Progenitor cell of endocrine pancreas (in vitro differentiated cells): ENCODE data around the gene DDX24. TPM values are rescaled to one million over a fixed set of nuclear protein-coding genes. Genes with fewer than 3 reads are reported as not detected.

Experiments used
- DNase-seq: peaks from one replicate; pipeline ENCODE4 v3.0.0; 2021; ENCODE audit warnings: low spot score; ENCODE audit not compliant: unreplicated experiment
- H3K27ac Mint-ChIP-seq: 2 replicates; pipeline ENCODE4 v1.8.0; 2021; ENCODE audit warnings: mild to moderate bottlenecking, moderate library complexity, mixed read lengths
- H3K27me3 Mint-ChIP-seq: 2 replicates; pipeline ENCODE4 v1.8.0; 2021; ENCODE audit warnings: mixed read lengths
- H3K36me3 Mint-ChIP-seq: 2 replicates; pipeline ENCODE4 v1.8.0; 2022; ENCODE audit warnings: mixed read lengths; ENCODE audit not compliant: insufficient read depth
- H3K4me1 Mint-ChIP-seq: 2 replicates; pipeline ENCODE4 v1.8.0; 2021; ENCODE audit warnings: low read depth, mixed read lengths
- H3K4me3 Mint-ChIP-seq: 2 replicates; pipeline ENCODE4 v1.8.0; 2021; ENCODE audit warnings: low read depth, mild to moderate bottlenecking, moderate library complexity, mixed read lengths
- H3K9me3 Mint-ChIP-seq: 2 replicates; pipeline ENCODE4 v1.8.0; 2021; ENCODE audit warnings: low read depth, mixed read lengths
- total RNA-seq: library from RNA; stranded (reverse); gene quantifications from 2 replicates; pipeline ENCODE4 v1.2.1, GENCODE V29; 2021
- TF ChIP-seq, protein P1 (sequence below): fragments of 200-600 bp; sonication (generic); IDR thresholded peaks from one replicate; pipeline ENCODE4 v1.5.0; 2021; ENCODE audit warnings: antibody characterized with exemption, mild to moderate bottlenecking; ENCODE audit not compliant: unreplicated experiment

Gene DDX24
- total RNA-seq, 1 donor from 2014 or later, result 139 TPM

DNA sequence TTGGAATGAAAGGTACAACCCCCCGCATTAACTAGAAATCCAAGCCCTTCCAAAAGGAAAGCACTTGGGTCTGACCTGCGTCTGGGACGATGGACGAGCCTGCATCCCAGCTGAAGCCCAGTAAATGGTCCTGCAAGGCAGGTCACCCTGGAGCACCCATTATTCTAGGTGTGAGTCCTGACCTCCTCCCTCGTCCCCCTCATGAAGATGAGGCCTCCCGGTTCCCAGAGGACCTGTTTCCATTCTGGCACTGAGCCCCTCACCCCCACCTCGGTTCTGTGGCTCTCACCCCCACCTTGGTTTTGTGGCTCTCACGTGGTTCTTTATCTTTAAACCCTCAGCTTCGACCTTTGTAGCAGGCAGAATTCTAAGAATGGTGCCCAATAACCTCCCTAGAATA lies 36.9 kb upstream of the DDX24 start:
- H3K27ac Mint-ChIP-seq, result peak overlapping the region; percentile 5
- H3K27me3 Mint-ChIP-seq, result peaks cover 30% of the 10 kb centered on the region
- no peaks in the 10 kb centered on the region for H3K4me1 Mint-ChIP-seq
- TF ChIP-seq, protein P1, sequence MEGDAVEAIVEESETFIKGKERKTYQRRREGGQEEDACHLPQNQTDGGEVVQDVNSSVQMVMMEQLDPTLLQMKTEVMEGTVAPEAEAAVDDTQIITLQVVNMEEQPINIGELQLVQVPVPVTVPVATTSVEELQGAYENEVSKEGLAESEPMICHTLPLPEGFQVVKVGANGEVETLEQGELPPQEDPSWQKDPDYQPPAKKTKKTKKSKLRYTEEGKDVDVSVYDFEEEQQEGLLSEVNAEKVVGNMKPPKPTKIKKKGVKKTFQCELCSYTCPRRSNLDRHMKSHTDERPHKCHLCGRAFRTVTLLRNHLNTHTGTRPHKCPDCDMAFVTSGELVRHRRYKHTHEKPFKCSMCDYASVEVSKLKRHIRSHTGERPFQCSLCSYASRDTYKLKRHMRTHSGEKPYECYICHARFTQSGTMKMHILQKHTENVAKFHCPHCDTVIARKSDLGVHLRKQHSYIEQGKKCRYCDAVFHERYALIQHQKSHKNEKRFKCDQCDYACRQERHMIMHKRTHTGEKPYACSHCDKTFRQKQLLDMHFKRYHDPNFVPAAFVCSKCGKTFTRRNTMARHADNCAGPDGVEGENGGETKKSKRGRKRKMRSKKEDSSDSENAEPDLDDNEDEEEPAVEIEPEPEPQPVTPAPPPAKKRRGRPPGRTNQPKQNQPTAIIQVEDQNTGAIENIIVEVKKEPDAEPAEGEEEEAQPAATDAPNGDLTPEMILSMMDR, result no peak
- no peaks in the 10 kb centered on the region for H3K9me3 Mint-ChIP-seq
- H3K4me3 Mint-ChIP-seq, result no peak overlapping the region
- H3K36me3 Mint-ChIP-seq, result no peaks in the 10 kb centered on the region
- no peak for DNase-seq

DNA sequence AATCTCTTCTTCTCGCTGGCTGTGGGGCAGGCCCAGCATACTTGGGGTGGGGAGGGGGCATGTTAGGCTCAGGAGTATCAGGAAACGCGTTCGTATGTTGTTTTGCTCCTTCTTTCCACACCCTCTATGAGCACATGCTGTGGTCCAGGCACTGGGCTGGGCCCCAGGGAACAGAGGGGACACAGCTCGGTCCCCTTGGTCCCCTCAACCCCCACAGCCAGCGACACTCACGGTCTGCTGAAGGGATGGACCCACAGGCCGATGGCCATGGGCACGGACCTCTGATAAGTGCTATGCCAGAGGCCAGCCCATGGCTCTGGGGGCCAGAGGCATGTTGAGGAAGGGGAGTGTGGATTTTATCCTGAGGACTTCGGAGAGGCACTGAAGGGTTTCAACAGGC lies 35.7 kb upstream of the DDX24 start:
- no peak overlapping the region for H3K27ac Mint-ChIP-seq
- H3K27me3 Mint-ChIP-seq, result peaks cover 27% of the 10 kb centered on the region
- no peaks in the 10 kb centered on the region for H3K9me3 Mint-ChIP-seq
- no peaks in the 10 kb centered on the region for H3K36me3 Mint-ChIP-seq
- no peaks in the 10 kb centered on the region for H3K4me1 Mint-ChIP-seq
- no peak overlapping the region for H3K4me3 Mint-ChIP-seq
- TF ChIP-seq, protein P1, result no peak
- no peak for DNase-seq

DNA sequence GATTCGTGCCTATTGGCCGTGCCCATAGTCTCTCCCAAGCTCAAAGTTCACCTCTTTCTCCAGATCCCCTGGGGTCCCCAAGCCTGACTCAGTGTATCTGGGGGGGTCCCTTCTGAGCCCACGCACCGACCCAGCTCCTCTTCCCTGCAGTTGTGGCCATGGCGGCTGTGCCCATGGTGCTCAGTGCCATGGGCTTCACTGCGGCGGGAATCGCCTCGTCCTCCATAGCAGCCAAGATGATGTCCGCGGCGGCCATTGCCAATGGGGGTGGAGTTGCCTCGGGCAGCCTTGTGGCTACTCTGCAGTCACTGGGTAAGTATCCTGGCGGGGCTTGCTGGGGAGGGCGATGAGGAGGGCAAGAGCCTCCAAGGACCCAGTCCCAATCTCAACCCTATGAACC lies 34.6 kb upstream of the DDX24 start:
- H3K36me3 Mint-ChIP-seq, result no peaks in the 10 kb centered on the region
- H3K9me3 Mint-ChIP-seq, result no peaks in the 10 kb centered on the region
- H3K27me3 Mint-ChIP-seq, result peaks cover 20% of the 10 kb centered on the region
- TF ChIP-seq, protein P1, result no peak
- no peak for DNase-seq
- H3K27ac Mint-ChIP-seq, result no peak overlapping the region
- no peak overlapping the region for H3K4me3 Mint-ChIP-seq
- no peaks in the 10 kb centered on the region for H3K4me1 Mint-ChIP-seq

DNA sequence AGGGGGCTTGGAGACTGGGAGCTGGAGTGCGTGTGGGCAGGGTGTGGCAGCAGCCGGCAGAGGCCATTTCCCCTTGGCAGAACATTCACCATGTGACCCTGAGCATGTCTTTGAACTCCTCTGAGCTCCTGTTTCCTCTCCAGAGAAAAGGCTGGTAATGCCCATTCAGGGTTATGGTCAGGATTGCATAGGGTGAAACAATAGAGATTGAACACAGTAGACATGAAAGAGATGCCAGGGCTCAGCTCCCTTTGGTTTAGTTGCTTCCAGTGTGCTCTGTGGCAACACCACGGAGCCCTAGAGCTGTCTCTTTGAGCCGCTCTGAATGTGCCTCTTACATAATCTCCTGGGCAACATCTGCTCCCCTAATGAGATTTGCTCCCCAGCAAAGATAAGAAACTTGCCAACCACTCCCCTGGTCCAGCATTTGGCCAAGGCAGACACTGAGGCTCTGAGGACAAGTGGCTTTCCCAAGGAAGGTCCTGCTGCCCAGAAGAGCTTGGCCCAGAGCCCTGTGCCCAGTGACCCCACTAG lies 34.1 kb upstream of the DDX24 start:
- Mint-ChIP-seq H3K36me3 (no peaks in the 10 kb centered on the region), H3K9me3 (no peaks in the 10 kb centered on the region), H3K4me1 (no peaks in the 10 kb centered on the region)

DNA sequence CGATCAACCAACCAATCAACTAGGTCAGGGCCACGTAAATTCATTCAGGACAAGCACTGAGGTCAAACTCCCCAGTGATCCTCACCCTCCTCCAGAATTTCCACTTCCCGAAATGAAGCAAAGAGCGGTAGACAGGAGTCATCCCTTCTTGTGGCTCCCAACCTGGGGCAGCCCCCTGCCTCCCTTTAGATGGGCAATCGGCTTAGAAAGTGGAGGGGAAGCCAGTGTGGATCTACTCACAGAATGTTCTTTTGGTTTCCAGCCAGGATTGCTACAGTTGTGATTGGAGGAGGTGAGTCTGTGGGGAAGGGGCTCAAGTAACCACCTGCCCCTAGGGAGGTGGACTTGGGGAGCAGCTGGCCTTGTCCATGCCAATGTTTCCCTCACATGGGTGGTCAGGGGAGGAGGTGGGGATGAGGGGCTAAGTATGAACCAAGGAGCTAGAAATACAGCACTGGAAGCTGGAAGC lies 33.6 kb upstream of the DDX24 start:
- no peaks in the 10 kb centered on the region for H3K4me1 Mint-ChIP-seq
- peaks cover 20% of the 10 kb centered on the region for H3K27me3 Mint-ChIP-seq
- H3K27ac Mint-ChIP-seq, result no peak overlapping the region
- DNase-seq, result no peak
- no peaks in the 10 kb centered on the region for H3K36me3 Mint-ChIP-seq
- TF ChIP-seq, protein P1, result no peak
- no peaks in the 10 kb centered on the region for H3K9me3 Mint-ChIP-seq
- no peak overlapping the region for H3K4me3 Mint-ChIP-seq

More for the DNA sequence above, 34.1 kb upstream of the DDX24 start:
- Mint-ChIP-seq H3K27ac (no peak overlapping the region), H3K4me3 (no peak overlapping the region), H3K27me3 (peaks cover 20% of the 10 kb centered on the region)
- TF ChIP-seq, protein P1, result no peak
- DNase-seq, result no peak
